SIG-M5 treated with dmso at 0.1 percent for 504 hours (cell line): Measurements from ENCODE around the gene JMJD7.

ENCODE experiments used
- DNase-seq: peaks from one replicate; lab custom pipeline; 2025; ENCODE audit not compliant: unreplicated experiment; lab: John Stamatoyannopoulos, UW

JMJD7 gene

DNA sequence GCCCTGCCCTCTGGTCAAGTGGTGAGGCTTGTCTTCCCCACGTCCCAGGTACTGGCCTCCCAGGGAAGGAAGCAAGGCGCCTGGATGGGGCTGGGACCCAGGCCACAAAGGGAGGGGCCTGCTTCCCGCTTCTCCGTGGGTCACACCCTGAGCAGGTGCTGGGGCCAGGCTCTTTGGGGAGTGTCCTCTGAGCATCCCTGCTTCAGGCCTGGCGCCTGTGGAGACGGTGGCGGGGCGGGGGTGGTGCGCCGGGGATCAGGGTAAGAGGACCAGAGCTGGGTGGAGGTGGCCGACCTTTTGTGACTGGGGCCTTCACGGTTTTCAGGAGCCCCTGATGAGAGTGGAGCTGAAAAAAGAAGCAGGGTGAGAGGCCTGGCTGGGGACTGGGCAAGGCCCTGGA lies 14.3 kb downstream of the JMJD7 start:
- no peak for DNase-seq

- DNase-seq: no peak
Observed at GRCh38 chr15:41843571-41843970, 15.7 kb downstream of the JMJD7 start.

GRCh38 chr15:41844814-41845213 lies 16.9 kb downstream of the JMJD7 start:
- no peak for DNase-seq

DNA sequence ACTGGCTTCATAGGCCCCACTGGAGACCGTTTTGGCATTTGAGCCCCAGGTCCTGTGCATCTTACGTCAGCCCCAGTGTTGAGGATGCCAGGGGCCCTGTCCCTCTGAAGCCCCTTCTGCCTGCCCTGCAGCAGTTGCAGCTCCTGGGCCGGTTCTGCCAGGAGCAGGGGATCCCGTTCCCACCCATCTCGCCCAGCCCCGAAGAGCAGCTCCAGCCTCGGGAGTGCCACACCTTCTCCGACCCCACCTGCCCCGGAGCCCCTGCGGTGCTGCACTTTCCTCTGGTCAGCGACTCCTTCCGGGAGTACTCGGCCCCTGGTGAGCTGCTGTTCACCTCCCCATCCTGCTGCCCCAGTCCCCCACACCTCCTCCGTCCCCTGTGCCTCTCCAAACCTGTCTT lies 19.3 kb downstream of the JMJD7 start:
- DNase-seq: no peak

GRCh38 chr15:41847981-41848380 lies 20.1 kb downstream of the JMJD7 start:
- no peak for DNase-seq

DNA sequence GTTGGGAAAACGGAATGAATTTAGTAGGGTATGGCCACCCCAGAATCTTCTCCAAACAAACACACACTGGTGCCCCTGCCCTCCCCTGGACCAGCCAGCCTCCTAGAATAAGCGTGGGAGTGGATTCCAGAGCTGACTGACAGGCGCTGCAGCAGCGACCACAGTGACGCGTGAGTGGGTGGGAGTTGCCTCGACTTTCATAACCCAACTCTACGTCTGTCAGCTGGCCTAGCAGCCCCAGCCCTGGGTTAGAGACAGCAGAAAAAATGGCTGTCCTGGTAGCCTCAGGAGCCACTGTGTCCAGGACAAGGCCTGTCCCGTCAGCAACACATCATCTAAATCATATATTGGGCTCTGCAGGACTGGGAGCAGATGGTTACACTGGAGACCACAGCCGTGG lies 20.7 kb downstream of the JMJD7 start:
- DNase-seq: no peak

GRCh38 chr15:41849204-41849603 lies 21.3 kb downstream of the JMJD7 start:
- DNase-seq: no peak

DNA sequence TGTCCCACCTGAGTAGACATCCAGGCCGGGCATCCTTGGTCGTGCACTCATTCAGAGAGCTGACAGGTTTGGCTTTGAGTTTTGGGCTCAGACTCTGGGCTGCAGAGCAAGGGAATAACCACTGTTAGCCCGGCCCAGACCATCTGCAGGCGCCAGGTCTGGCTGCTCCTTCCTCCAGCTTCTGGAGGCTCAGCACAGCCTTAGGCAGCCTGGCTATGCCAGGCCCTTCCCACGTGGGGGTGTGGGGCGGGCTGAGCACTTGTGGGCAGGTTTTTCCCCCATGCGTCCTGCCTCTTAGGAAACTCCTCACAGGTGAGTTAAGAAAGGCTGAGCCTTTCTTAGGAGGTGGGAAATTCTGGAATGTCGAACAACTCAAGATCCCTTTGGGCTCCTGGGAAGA lies 22.0 kb downstream of the JMJD7 start:
- no peak for DNase-seq

GRCh38 chr15:41850482-41851166 lies 22.7 kb downstream of the JMJD7 start:
- DNase-seq: no peak

DNA sequence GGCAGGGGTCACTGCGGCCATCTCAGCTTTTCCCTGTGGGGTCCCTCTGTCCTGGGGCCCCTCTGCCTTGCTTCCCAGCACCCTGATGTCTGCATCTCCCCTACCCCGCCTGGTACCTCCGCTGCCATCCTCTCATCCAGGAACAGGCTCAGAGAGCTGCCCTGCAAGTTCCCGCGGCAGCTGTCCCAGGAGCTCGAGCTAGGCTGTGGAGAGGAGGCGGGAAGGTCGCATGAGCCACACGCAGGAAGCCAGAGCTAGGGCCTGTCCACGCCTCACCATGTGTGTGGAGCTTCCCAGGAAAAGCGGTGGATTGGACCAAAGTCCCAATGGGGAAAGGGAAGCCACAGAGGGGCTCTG lies 23.3 kb downstream of the JMJD7 start:
- no peak for DNase-seq

DNA sequence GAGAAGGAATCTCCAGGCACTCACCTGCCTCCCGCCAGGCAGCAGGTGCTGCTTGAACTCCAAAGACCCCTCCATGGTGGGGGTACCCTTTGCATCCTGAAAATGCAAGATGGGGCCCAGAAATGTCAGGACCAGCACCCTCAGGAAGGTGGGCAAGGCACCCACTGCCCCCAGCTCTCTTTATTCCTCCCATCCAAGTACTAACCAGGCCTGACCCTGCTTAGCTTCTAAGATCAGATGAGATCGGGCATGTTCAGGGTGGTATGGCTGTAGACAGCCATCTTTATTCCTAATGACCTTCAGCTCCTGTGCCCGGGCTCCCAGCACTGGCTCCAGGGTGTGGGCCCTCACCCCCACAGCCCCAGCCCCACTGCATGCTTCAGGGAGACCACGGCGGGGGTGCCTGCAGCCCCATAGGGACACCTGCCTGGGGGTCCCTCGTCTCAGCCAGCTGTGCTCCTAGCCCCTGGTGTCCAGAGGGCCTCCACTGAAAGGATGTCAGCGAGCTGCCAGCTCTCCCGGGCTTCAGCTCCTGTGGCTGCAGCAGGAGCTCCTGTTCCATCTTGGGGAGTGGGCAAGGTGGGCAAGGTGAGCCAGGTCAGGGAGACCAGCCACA lies 24.0 kb downstream of the JMJD7 start:
- DNase-seq: no peak

- DNase-seq: no peak
Observed at GRCh38 chr15:41852736-41853590, 25.1 kb downstream of the JMJD7 start.

DNA sequence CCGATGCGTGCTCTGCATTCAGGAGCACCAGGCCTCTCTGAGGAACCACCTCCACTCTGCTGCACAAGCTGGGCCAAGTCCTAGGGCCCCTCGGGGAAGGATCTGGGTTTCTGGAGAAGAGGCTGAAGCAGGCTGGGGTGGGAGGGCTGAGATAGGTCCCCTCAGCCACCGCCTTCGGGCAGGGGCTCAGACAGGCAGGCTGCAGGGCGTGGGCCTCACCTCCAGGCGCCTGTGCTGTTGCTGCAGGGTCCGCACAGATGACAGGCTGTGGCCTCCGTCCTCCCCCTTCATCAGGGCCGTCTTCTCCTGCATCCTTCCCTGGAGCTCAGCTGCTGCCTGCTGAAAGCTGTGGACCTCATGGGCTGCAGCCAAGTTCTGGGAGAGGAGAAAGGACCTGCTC lies 25.9 kb downstream of the JMJD7 start:
- DNase-seq: no peak

DNA sequence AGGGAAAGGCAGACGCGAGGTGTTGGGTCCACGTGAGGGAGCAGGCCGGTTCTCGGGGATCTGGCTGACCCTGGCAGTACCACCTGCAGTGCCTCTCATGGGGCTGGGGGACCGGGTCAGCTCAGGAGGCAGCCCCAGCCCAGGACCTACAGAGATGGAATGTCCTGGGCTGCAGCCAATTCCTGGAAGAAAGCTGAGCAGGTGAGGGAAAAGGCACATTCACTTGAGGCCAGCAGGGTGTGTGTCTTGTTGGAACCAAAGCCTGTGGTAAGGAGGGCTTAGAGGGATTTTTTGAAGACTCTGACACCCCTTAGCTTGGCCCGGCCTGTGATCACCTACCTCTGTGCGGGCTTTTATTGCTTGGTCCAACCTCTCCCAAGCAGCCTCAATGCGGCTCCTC lies 26.6 kb downstream of the JMJD7 start:
- DNase-seq: no peak

- no peak for DNase-seq
Observed at GRCh38 chr15:41855261-41855961, 27.5 kb downstream of the JMJD7 start.

GRCh38 chr15:41856262-41856661 lies 28.4 kb downstream of the JMJD7 start:
- no peak for DNase-seq

DNA sequence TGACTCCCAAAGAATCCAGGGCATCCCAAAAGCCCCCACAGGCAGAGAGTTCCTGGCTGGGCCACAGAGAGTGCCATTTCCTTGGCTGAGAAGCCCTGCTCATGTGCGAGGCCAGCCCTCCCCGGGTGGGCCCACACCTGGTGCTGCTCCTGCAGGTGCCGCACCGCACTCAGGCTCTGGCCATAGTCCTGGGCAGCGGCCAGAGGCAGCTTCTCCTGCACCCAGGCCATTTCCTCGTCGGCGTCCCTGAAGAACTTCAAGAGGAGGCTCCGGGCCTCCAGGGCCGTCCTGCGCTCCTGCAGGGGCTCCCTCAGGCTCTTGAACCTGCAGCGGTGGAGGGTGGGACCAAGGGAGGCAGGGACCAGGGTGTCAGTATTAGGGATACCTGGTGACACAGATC lies 28.8 kb downstream of the JMJD7 start:
- no peak for DNase-seq

DNA sequence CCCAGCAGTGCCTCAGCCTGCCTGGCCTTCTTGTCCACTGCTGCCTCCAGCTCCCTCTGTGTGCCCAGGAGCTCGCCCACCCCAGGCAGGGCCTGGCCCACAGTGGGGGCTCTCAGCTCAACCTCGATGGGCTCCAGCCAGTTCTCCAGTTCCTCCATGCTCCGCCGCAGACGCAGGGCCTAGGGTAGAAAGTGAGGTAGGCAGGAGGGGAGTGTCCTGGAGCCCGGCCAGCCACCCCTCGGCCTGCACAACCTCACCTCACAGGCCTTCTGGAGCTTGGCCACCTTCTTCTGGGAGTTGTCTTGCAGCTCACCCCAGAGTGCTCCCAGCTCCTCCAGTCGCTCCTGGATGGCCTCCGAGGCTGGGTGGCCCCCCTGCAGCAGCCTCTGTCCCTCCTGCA lies 29.4 kb downstream of the JMJD7 start:
- DNase-seq: no peak

- no peak for DNase-seq
Observed at GRCh38 chr15:41858756-41859155, 30.9 kb downstream of the JMJD7 start.

DNA sequence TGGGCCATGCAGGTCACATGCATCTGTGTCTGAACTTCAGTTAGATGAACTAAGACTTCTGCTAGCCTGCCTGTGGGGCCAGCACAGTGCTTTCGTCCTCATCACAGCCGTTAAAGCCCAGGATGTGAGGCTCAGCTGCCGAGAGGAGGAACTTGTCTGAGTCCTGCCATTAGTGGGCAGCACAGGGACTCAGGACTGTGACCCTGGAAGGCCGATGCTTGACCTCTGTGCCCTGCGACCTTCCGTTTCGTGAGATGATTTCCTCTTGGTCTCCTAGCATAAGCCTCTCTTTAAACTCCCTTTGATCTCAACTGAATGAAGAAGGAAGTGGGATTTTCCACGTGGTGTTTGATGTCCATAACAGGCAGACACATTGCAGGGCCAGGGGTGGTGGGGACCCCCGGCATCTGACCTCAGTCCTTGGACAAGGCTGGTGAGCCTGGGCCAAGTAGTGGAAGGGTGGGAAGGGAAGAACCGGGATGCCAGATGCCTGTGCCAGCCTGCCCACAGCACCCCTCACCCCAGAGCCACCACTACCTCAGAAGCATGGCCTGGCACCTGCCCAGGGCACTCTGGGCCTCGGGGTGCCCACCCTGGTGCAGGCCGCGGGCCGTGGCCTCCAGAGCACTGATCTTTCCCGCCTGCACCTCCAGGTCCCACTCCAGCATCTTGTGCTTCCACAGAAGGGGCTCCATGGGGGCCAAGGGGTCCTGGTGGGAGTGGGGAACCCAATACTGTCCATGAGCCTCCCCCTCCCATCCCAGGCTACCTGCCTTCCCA lies 32.3 kb downstream of the JMJD7 start:
- no peak for DNase-seq
